ENCODE results near the gene LIPC. TPM values are rescaled to one million over a fixed set of nuclear protein-coding genes. Genes with fewer than 3 reads are reported as not detected.
A peak's percentile ranks its signal among the peaks of the same experiment; 100 is the strongest.

Gene LIPC
- total RNA-seq, 1 donor from 2014 or later: not detected

DNA sequence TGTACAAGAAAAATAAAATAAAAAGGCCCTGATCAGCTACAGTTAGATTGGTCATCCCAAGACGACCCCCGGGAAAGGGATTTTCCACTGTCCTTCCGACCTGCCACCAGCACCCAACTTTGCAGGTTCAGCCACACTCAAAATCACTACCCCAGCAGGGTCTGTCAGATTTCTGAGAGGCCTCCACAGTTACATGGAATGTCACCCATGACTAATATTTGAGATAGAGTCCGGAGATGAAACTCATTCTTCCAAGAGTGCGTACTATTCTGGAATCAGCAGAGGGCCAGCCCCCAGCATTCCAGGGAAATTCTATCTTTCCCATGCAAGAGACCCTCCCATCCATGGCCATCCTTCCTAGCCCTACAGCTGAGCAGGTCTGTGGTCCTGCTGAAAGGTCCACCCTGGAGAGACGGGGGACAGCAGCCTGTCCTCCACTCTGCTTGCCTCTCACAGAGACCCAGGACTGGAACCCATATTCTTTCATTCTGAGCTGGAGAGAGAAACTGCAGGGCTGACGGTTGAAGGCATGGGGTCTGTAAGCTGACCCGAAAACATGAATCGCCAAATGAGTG is 5.8 kb downstream of the LIPC start:
- peak in 1 of 2 donors; percentile 49 for DNase-seq (ENCODE audit: extremely low spot score in 2 of 2)
- Histone ChIP-seq H3K27me3 (no peaks in the 10 kb centered on the region), H3K4me1 (peaks cover 47% of the 10 kb centered on the region), H3K4me3 (no peak overlapping the region), H3K36me3 (no peaks in the 10 kb centered on the region), H3K9me3 (no peaks in the 10 kb centered on the region), H3K27ac (no peak overlapping the region)
- intact Hi-C loops (cut with DNase I): no loop called here
- TF ChIP-seq, protein P1, sequence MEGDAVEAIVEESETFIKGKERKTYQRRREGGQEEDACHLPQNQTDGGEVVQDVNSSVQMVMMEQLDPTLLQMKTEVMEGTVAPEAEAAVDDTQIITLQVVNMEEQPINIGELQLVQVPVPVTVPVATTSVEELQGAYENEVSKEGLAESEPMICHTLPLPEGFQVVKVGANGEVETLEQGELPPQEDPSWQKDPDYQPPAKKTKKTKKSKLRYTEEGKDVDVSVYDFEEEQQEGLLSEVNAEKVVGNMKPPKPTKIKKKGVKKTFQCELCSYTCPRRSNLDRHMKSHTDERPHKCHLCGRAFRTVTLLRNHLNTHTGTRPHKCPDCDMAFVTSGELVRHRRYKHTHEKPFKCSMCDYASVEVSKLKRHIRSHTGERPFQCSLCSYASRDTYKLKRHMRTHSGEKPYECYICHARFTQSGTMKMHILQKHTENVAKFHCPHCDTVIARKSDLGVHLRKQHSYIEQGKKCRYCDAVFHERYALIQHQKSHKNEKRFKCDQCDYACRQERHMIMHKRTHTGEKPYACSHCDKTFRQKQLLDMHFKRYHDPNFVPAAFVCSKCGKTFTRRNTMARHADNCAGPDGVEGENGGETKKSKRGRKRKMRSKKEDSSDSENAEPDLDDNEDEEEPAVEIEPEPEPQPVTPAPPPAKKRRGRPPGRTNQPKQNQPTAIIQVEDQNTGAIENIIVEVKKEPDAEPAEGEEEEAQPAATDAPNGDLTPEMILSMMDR (IDR thresholded peaks at IDR 0.05): no peak
- TF ChIP-seq POLR2AphosphoS5 (IDR thresholded peaks at IDR 0.05; ENCODE audit: insufficient read depth in 1 of 2, low read depth in 1 of 2): no peak

DNA sequence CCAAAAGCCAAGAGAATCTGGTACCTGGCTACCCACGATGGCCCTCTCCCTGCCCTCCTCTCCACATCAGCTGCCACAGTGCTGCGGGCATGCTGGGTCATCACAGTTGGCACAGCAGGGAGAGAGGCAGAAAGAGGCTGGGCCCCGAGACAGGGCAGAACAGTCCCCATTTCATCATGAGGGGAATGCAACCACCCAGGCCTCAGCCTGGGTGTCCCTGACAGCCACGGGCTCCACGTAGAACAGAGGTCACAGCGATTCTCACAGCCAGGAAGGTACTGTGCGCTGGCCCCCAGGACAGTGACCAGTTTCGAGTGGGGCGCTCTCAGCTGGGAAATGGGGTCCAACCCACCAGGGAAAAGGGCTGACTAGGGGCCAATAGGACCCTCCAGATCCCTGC is 6.3 kb downstream of the LIPC start:
- no peak overlapping the region for H3K4me3 ChIP-seq
- H3K27me3 ChIP-seq: no peaks in the 10 kb centered on the region
- intact Hi-C loops (cut with DNase I): no loop called here
- no peaks in the 10 kb centered on the region for H3K9me3 ChIP-seq
- DNase-seq (ENCODE audit: extremely low spot score in 2 of 2): no peak
- peaks cover 43% of the 10 kb centered on the region for H3K4me1 ChIP-seq
- TF ChIP-seq POLR2A (IDR thresholded peaks at IDR 0.05): no peak
- TF ChIP-seq, protein P1 (IDR thresholded peaks at IDR 0.05): no peak
- no peak for TF ChIP-seq POLR2AphosphoS5 (IDR thresholded peaks at IDR 0.05; ENCODE audit: insufficient read depth in 1 of 2, low read depth in 1 of 2)
- H3K27ac ChIP-seq: no peak overlapping the region
- H3K36me3 ChIP-seq: no peaks in the 10 kb centered on the region

DNA sequence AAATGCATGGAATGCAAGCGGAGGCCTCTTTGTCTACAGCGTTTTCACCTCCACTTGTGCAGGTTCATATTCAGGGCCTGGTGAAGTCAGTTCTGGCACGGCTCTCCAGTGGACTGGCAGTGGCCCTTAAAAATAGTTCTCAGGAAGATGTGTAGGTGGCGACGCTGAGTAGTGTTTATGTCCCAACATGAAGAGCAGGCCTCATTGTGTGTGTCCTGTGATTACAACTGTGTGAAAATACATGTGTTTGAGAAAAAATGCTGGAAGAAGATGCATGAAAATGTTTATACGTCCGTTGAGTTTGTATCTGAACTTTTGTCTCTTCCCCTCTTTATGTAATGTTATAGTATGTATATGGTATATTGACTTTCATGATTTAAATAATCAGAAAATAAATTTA is 7.2 kb downstream of the LIPC start:
- peaks cover 35% of the 10 kb centered on the region for H3K4me1 ChIP-seq
- no peaks in the 10 kb centered on the region for H3K36me3 ChIP-seq
- intact Hi-C loops (cut with DNase I): no loop called here
- no peak for TF ChIP-seq POLR2A (IDR thresholded peaks at IDR 0.05)
- no peak for TF ChIP-seq POLR2AphosphoS5 (IDR thresholded peaks at IDR 0.05; ENCODE audit: insufficient read depth in 1 of 2, low read depth in 1 of 2)
- TF ChIP-seq, protein P1 (IDR thresholded peaks at IDR 0.05): no peak
- H3K9me3 ChIP-seq: no peaks in the 10 kb centered on the region
- no peak overlapping the region for H3K27ac ChIP-seq
- no peak overlapping the region for H3K4me3 ChIP-seq
- H3K27me3 ChIP-seq: no peaks in the 10 kb centered on the region
- no peak for DNase-seq (ENCODE audit: extremely low spot score in 2 of 2)

DNA sequence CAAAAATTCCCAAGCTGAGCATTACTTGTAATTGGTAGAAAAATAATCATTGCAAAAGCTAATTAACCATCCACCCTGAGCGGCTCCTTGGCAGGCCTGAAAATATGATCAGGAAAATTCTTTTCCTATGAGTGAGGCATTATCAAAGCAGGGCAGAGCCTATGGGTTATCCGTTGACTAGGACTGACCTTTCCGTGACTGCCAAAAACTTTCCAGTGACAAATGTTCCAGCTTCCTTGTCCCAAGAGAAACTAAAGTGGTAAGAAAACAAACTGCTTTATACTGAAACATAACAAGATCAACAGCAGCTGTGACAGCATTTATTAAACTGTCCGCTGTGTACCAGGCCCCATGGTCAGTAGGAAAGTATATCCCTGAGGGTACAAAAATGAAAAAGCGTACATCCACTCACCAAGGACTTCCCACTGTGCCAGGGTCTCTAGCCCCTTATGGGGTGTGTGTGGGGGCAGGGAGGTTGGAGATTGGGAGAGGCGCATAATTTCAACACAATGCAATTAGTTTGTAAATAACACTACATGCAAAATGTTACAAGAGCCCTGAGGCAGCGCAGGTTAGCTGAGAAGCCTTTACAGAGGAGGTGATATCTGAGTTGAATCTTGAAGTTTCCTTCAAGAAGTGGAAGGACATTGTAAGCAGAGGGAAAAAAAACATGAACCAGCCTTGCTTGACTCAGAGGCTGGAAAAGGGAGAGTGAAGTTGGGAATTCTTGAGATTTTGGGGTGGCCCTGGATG is 8.5 kb downstream of the LIPC start:
- intact Hi-C loops (cut with DNase I): no loop called here
- Histone ChIP-seq H3K4me1 (peaks cover 32% of the 10 kb centered on the region), H3K9me3 (no peaks in the 10 kb centered on the region), H3K27ac (peak overlapping the region; percentile 56), H3K27me3 (no peaks in the 10 kb centered on the region), H3K36me3 (no peaks in the 10 kb centered on the region), H3K4me3 (no peak overlapping the region)
- peak in 1 of 2 donors; percentile 68 for TF ChIP-seq POLR2AphosphoS5 (IDR thresholded peaks at IDR 0.05; ENCODE audit: insufficient read depth in 1 of 2, low read depth in 1 of 2)
- TF ChIP-seq POLR2A (IDR thresholded peaks at IDR 0.05): no peak
- DNase-seq (ENCODE audit: extremely low spot score in 2 of 2): no peak

DNA sequence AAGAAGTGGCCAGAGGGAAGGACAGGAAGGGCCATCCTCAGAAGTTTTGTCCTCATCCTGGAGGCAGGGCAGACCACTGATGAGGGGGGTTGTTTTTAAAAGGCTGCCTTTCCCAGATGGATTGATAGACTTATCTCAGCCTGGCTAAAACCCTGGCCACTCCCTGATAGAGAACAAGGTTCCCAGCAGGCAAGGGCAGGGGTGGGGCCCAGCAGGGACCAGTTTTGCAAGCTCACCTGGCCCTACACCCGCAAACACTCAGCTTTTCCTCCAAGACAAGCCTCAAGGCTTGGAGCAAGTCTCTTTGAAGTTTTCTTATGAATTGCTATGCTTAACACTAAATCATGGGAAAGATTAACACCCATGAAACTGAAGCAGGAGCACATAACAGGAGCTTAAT is 9.1 kb downstream of the LIPC start:
- H3K27ac ChIP-seq: peak overlapping the region; percentile 56
- no peaks in the 10 kb centered on the region for H3K27me3 ChIP-seq
- DNase-seq (ENCODE audit: extremely low spot score in 2 of 2): no peak
- H3K9me3 ChIP-seq: no peaks in the 10 kb centered on the region
- no peaks in the 10 kb centered on the region for H3K36me3 ChIP-seq
- intact Hi-C loops (cut with DNase I): no loop called here
- no peak for TF ChIP-seq POLR2AphosphoS5 (IDR thresholded peaks at IDR 0.05; ENCODE audit: insufficient read depth in 1 of 2, low read depth in 1 of 2)
- TF ChIP-seq, protein P1 (IDR thresholded peaks at IDR 0.05): no peak
- no peak for TF ChIP-seq POLR2A (IDR thresholded peaks at IDR 0.05)
- peaks cover 32% of the 10 kb centered on the region for H3K4me1 ChIP-seq
- H3K4me3 ChIP-seq: no peak overlapping the region
